Measurements from ENCODE around the gene ADGRV1.

ADGRV1 gene

GRCh38 chr5:91111473-91112238 is 553.1 kb downstream of the ADGRV1 start:
- TF ChIP-seq RAD21 (IDR thresholded peaks at IDR 0.05; ENCODE audit: low read depth), result no peak
- TF ChIP-seq FOXM1 (IDR thresholded peaks at IDR 0.05; ENCODE audit: borderline replicate concordance, low read depth), result no peak
- no peak for TF ChIP-seq MAX (IDR thresholded peaks at IDR 0.05)
- no peak for TF ChIP-seq EGR1 (IDR thresholded peaks at IDR 0.05)
- TF ChIP-seq TEAD4 (IDR thresholded peaks at IDR 0.05), result no peak
- no peak for TF ChIP-seq USF1 (IDR thresholded peaks at IDR 0.05)

DNA sequence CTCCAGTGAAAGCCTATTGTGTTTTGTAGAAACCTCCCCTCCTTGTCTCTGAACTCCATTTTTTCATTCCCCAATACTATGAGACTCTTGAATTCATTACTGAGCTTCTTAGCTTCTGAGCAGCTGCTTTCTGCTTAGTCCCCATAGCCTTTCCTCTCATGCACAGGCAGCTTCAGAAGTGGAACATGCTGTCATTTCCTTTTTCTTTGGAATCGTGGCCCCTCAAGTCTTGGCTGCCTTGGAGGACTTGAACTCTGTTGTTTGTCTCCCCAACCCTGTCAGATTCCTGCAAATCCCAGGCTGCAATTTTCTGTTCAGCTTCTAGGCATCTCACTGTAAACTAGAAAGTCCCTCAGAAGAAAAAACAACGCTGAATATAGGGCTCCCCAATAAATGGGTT is 556.1 kb downstream of the ADGRV1 start:
- TF ChIP-seq RAD21 (IDR thresholded peaks at IDR 0.05; ENCODE audit: low read depth), result no peak
- no peak for TF ChIP-seq EGR1 (IDR thresholded peaks at IDR 0.05)
- no peak for TF ChIP-seq NFIC (IDR thresholded peaks at IDR 0.05)
- TF ChIP-seq YY1 (IDR thresholded peaks at IDR 0.05; ENCODE audit: low read depth), result no peak
- no peak for TF ChIP-seq EP300 (IDR thresholded peaks at IDR 0.05; ENCODE audit: borderline replicate concordance)
- no peak for TF ChIP-seq MAX (IDR thresholded peaks at IDR 0.05)
- no peak for TF ChIP-seq CREB1 (IDR thresholded peaks at IDR 0.05; ENCODE audit: low read depth)
- no peak for TF ChIP-seq TAF1 (IDR thresholded peaks at IDR 0.05; ENCODE audit: low read depth)
- TF ChIP-seq REST (IDR thresholded peaks at IDR 0.05; ENCODE audit: low read depth), result no peak
- TF ChIP-seq CEBPB (IDR thresholded peaks at IDR 0.05), result no peak
- no peak for TF ChIP-seq USF1 (IDR thresholded peaks at IDR 0.05)
- no peak for TF ChIP-seq TCF12 (IDR thresholded peaks at IDR 0.05; ENCODE audit: low read depth)
- no peak for TF ChIP-seq FOXM1 (IDR thresholded peaks at IDR 0.05; ENCODE audit: borderline replicate concordance, low read depth)
- TF ChIP-seq TEAD4 (IDR thresholded peaks at IDR 0.05), result no peak
- TF ChIP-seq ZBTB7A (IDR thresholded peaks at IDR 0.05; ENCODE audit: low read depth), result no peak

- TF ChIP-seq TEAD4 (IDR thresholded peaks at IDR 0.05) (no peak), EP300 (IDR thresholded peaks at IDR 0.05; ENCODE audit: borderline replicate concordance) (no peak), TAF1 (IDR thresholded peaks at IDR 0.05; ENCODE audit: low read depth) (no peak), EGR1 (IDR thresholded peaks at IDR 0.05) (no peak), FOXM1 (IDR thresholded peaks at IDR 0.05; ENCODE audit: borderline replicate concordance, low read depth) (no peak), NFIC (IDR thresholded peaks at IDR 0.05) (no peak)
These were observed 559.8 kb downstream of the ADGRV1 start for GRCh38 chr5:91118354-91118753.

DNA sequence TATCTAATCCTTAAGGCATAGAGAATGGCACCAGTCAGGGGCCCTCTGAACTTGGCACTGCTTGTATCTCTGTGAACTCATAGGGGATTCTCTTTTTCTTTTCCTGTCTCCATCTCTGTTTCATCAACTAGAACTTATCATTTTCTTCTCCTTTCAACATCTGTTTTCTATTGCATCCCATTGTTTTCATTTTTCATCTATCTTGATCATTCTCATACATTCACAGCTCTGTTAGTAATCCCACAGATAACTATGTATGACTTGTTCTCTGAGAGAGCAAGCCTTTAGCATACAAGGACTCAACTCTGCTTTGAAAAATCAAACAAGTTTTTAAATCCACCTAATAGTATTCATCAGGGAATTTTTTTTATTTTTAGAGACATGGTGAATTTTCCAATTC is 560.2 kb downstream of the ADGRV1 start:
- TF ChIP-seq FOXM1 (IDR thresholded peaks at IDR 0.05; ENCODE audit: borderline replicate concordance, low read depth), result no peak

DNA sequence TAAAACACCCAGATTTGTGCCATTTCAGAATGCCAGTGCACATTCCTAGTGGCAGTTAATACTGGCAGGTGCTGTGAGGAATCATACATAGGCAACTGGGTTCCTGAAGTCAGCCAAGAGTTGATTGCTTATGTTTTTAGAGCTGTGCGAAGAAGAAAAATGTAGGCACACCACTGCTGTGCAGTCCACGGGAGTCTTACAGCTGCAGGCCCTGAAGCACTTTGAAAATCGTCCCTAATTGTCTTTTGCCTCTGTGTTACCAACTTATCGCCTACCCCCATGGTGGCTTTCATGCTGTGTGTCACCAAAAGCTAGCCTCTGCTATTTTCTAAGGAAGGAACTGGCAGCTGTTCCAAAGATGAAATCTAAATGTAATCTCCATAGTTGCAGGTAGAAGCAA is 560.6 kb downstream of the ADGRV1 start:
- no peak for TF ChIP-seq MAX (IDR thresholded peaks at IDR 0.05)
- TF ChIP-seq TAF1 (IDR thresholded peaks at IDR 0.05; ENCODE audit: low read depth), result no peak
- TF ChIP-seq REST (IDR thresholded peaks at IDR 0.05; ENCODE audit: low read depth), result no peak
- TF ChIP-seq TEAD4 (IDR thresholded peaks at IDR 0.05), result no peak
- no peak for TF ChIP-seq CEBPB (IDR thresholded peaks at IDR 0.05)
- TF ChIP-seq TCF12 (IDR thresholded peaks at IDR 0.05; ENCODE audit: low read depth), result no peak
- TF ChIP-seq FOXM1 (IDR thresholded peaks at IDR 0.05; ENCODE audit: borderline replicate concordance, low read depth), result no peak
- no peak for TF ChIP-seq USF1 (IDR thresholded peaks at IDR 0.05)
- no peak for TF ChIP-seq NFIC (IDR thresholded peaks at IDR 0.05)
- no peak for TF ChIP-seq CREB1 (IDR thresholded peaks at IDR 0.05; ENCODE audit: low read depth)
- TF ChIP-seq YY1 (IDR thresholded peaks at IDR 0.05; ENCODE audit: low read depth), result no peak
- no peak for TF ChIP-seq RAD21 (IDR thresholded peaks at IDR 0.05; ENCODE audit: low read depth)
- TF ChIP-seq EGR1 (IDR thresholded peaks at IDR 0.05), result no peak
